Skeletal muscle tissue (tissue), 4 donors: ENCODE measurements around the gene AASDHPPT. TPM values are rescaled to one million over a fixed set of nuclear protein-coding genes. Genes with fewer than 3 reads are reported as not detected.

Experiments
- H3K27ac ChIP-seq: one replicate; pipeline ENCODE4 v1.7.0; 2013; ENCODE audit warnings: mild to moderate bottlenecking, low read depth, low read length, inconsistent platforms
- H3K27me3 ChIP-seq, 3 donors: one replicate each; pipeline ENCODE4 v1.7.0; 2013; ENCODE audit warnings: low read length in 3 of 3; ENCODE audit not compliant: control insufficient read depth in 3 of 3, insufficient read depth in 3 of 3
- H3K36me3 ChIP-seq, 3 donors: one replicate each; pipeline ENCODE4 v1.7.0; 2013; ENCODE audit warnings: low read length in 3 of 3; ENCODE audit not compliant: control insufficient read depth in 3 of 3, insufficient read depth in 3 of 3
- H3K4me1 ChIP-seq, 3 donors: one replicate each; pipeline ENCODE4 v1.7.0; 2013; ENCODE audit warnings: low read length in 3 of 3, mild to moderate bottlenecking in 3 of 3; ENCODE audit not compliant: control insufficient read depth in 3 of 3, insufficient read depth in 3 of 3
- H3K4me3 ChIP-seq, 3 donors: one replicate each; pipeline ENCODE4 v1.7.0; 2013; ENCODE audit warnings: low read length in 3 of 3
- H3K9ac ChIP-seq, 3 donors: one replicate each; pipeline ENCODE4 v1.7.0; 2013; ENCODE audit warnings: low read length in 3 of 3, mild to moderate bottlenecking in 3 of 3, moderate library complexity in 2 of 3, low read depth in 1 of 3
- H3K9me3 ChIP-seq, 3 donors: one replicate each; pipeline ENCODE4 v1.7.0; 2013; ENCODE audit warnings: low read length in 3 of 3; ENCODE audit not compliant: control insufficient read depth in 3 of 3
- total RNA-seq: library from RNA; depleted of rRNA; stranded (reverse); fragments of >200 nt; gene quantifications from one replicate; pipeline ENCODE4 v1.2.3, GENCODE V29; 2014
- donor health status: Osteomylitis.

Gene AASDHPPT
- total RNA-seq, 1 donor from 2014 or later, result 43.3 TPM

DNA sequence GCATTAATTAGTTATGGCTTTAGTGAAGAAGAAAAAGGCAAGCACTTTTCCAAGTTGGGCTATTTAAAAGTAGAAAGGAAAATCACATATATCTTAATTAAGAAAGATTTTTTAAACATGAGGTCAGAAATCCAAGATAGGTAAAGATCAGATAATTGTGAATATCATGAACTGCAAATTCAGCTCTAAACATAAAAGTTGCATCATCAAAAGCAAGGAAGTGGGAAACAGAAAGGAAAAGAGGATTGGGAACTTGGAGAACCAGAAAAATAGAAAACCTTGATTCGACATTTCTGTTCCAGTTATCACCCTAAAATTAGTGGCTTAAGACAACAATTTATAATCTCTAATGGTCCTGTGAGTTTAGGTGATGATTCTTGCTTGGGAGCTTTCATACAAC is 17.8 kb upstream of the AASDHPPT start:
- Histone ChIP-seq H3K27me3 (no peaks in the 10 kb centered on the region), H3K9me3 (no peaks in the 10 kb centered on the region), H3K9ac (no peak overlapping the region), H3K4me3 (no peak overlapping the region), H3K4me1 (no peaks in the 10 kb centered on the region), H3K27ac (no peak overlapping the region), H3K36me3 (no peaks in the 10 kb centered on the region)

DNA sequence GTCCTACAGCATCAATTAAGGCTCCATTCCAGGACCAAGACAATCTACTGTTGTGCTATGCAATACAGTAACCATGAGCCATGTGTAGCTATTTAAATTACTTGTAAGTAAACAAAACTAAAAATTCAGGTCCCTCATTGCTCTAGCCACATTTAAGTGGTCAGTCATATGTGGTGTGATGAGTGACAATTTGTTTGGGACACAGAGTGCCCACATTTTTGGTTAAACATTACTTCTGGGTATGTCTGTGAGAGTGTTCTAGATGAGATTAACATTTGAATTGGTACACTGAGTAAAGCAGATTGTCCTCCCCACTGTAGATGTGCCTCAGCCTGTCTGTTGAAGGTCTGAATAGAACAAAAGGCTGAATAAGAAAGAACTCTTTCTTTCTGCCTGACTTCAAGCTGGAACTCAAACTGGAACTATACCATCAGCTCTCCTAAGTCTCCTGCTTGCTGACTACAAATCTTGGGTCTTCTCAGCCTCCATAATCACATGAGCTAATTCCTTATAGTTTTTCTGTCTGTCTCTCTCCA is 16.1 kb upstream of the AASDHPPT start:
- H3K9me3 ChIP-seq, result no peaks in the 10 kb centered on the region
- H3K4me3 ChIP-seq, result no peak overlapping the region

DNA sequence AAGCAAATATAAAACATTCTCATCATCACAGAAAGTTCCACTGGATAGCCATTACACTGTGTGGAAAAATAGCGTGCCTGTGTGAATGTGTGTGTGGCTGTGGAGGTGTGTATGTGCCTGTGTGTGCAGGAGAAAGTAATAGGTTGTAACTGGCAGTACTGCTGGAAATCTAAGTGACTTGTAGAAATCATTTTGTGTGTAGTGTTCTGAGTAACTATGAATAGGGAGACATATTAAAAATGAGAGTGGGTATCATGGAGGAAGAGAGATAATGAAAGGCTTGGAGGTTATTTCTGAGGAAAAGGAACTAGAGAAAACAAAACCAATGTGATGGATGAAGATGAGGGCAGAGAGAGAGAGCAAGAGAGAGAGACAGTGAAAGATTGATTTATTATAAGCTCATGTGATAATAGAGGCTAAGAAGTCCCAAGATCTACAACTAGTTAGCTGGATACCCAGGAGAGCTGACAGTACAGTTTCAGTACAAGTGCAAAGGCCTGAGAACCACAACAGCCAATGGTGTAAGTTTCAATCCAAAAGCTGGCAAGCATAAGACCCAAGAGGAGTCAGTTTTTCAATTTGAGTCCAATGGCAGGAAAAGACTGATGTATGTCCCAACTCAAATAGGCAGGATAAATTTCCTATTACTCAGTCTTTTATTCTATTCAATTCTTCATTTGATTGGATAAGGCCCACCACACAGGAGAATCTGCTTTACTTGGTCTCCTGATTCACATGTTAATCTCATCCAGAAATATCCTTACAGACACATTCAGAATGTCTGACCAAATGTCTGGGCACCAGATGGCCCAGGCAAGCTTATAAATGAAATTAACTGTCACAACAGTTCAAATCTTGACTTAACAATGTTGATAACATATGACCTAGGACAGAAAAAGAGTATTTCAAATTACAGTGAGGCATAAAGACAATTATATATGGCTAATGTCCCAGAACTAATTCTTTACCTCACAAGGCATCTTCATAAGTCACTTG is 15.2 kb upstream of the AASDHPPT start:
- Histone ChIP-seq H3K36me3 (no peaks in the 10 kb centered on the region), H3K27ac (no peak overlapping the region), H3K27me3 (no peaks in the 10 kb centered on the region), H3K4me3 (no peak overlapping the region), H3K9me3 (no peaks in the 10 kb centered on the region), H3K9ac (no peak overlapping the region), H3K4me1 (no peaks in the 10 kb centered on the region)

More for the DNA sequence above, 16.1 kb upstream of the AASDHPPT start:
- no peaks in the 10 kb centered on the region for H3K36me3 ChIP-seq
- H3K4me1 ChIP-seq, result no peaks in the 10 kb centered on the region
- H3K27ac ChIP-seq, result no peak overlapping the region
- no peaks in the 10 kb centered on the region for H3K27me3 ChIP-seq
- no peak overlapping the region for H3K9ac ChIP-seq

DNA sequence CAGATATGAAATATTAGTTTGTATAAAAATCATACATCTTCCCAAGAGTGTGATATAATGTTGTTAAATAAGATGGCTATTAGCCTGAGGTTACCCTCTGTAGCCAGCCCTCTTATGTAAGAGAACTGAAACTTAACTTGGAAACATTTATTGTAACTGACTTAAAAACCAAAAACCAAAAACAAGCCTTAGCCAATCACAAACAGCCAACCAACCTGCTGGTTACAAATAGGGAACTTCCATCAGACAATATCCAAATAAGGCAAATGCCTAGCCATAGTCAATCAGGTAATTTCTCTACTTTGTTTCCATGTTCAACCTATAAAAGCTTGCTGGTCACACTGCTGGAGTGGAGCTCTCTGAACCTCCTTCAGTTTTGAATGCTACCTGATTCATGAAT is 14.5 kb upstream of the AASDHPPT start:
- H3K36me3 ChIP-seq, result no peaks in the 10 kb centered on the region
- no peaks in the 10 kb centered on the region for H3K4me1 ChIP-seq
- H3K27ac ChIP-seq, result no peak overlapping the region
- H3K9ac ChIP-seq, result no peak overlapping the region
- H3K4me3 ChIP-seq, result no peak overlapping the region
- no peaks in the 10 kb centered on the region for H3K9me3 ChIP-seq
- H3K27me3 ChIP-seq, result no peaks in the 10 kb centered on the region

DNA sequence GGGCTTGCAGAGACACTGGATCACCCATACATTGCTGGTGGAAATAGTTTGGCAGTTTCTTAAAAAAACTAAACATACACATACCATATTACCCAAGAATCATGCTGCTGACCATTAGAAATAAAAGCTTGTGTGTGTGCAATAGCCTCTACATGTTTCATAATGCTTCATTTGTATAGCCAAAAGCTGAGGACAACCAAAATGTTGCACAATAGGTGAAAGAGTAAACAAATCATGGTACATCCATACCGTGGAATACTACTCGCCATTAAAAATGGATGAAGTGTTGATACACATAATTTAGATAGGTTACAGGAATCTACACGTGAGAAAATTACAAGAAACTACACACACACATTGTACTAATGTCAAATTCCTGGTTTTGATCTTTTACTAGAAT is 6.9 kb upstream of the AASDHPPT start:
- Histone ChIP-seq H3K36me3 (no peaks in the 10 kb centered on the region), H3K27ac (no peak overlapping the region), H3K27me3 (no peaks in the 10 kb centered on the region), H3K9ac (no peak overlapping the region), H3K9me3 (no peaks in the 10 kb centered on the region), H3K4me3 (no peak overlapping the region), H3K4me1 (no peaks in the 10 kb centered on the region)

DNA sequence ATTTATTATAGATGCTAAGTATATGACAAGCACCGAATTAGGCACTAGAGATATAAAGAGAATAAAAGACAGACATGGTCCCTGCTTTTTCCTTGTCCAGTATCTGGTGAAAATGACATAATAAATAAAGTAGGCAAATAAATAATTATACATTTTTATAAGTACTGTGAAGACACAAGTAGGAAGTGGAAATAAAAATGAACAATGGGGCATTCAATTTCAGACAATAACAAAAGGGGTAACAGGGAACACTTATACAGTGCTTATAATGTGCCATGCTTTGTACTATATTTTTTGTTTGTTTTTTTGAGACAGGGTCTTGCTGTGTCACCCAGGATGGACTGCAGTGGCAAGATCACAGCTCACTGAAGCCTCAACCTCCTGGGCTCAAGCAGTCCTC is 4.7 kb upstream of the AASDHPPT start:
- H3K36me3 ChIP-seq, result no peaks in the 10 kb centered on the region
- no peaks in the 10 kb centered on the region for H3K27me3 ChIP-seq
- no peak overlapping the region for H3K4me3 ChIP-seq
- H3K9ac ChIP-seq, result no peak overlapping the region
- H3K9me3 ChIP-seq, result no peaks in the 10 kb centered on the region
- peaks cover 5 to 15% (median 5%) of the 10 kb centered on the region in 3 donors for H3K4me1 ChIP-seq
- no peak overlapping the region for H3K27ac ChIP-seq

DNA sequence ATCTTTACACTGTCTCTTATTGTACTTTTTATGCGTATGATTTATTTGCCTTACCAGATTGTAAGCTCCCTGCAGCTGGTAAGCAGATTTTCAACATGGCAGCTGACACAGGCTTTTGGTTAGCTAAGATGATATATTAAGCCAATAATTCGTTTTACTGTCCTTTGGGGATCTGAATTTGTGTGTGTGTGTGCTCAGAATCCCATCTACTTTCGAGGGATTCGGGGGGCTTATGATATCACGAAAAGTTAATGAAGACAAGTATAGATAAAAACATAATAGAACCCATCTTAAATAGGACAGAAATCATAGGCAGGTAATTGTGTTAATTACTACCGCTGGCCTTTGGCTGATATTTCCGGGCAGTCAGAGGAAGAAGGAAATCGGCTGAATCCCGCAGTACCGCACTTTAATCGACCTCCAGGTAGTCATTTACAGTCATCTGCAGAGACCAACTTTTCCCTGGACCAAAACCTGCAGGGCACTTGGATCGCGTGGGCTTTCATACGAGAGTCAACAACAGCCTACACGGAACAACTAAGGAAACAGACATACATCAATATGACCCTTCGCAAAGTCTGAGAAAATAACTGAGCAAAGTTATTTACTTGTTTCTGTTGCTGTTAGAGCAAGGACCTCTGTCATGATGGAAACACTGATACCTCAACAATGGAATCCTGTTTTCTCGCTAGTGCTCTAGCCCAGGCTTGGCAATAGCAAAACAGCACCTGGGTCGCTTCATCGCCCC is 1.1 kb upstream of the AASDHPPT start:
- H3K36me3 ChIP-seq, result peaks cover 2 to 17% (median 6%) of the 10 kb centered on the region in 3 donors
- peak overlapping the region; percentile 91 to 97 (median 93) for H3K9ac ChIP-seq
- H3K4me3 ChIP-seq, result peak overlapping the region; percentile 97 to 100 (median 99)
- no peaks in the 10 kb centered on the region for H3K9me3 ChIP-seq
- peak overlapping the region; percentile 97 for H3K27ac ChIP-seq
- H3K4me1 ChIP-seq, result peaks cover 8 to 34% (median 20%) of the 10 kb centered on the region in 3 donors
- no peaks in the 10 kb centered on the region for H3K27me3 ChIP-seq

DNA sequence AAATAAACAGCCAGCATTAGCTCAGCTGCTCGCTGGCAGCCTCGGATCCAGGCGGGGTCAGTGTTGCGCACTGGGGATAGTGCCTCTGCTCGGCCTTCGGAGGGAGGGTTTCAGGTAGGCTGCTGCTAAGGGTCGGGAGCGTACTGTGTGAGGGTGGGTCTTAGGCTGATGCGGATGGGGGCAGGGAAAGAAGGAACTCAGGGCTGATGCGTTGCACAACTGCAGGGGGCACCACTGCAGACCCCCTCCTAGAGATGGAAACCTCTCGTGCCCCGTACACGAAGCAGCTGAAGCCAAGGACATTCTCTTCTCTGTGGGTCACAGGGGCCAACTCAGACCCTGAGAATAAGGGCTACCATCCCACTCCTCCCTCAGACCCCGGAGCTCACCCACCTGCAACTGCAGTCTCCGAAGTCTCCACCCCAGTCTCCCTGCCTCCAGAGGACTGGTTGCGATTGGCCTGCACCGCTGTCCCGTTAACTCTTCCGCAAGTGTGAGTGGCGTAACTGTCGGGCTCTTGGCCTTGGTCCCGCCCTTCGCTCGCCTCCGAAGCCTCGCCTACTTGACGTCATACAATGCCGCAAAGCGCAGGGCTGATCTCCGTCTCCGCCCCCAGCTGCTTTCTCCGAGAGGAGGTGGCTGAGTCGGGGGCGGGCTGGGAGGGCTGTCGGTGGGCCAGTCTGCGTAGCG is 398 bp upstream of the AASDHPPT start, which contains the start of gene KBTBD3:
Gene KBTBD3 (minus strand): TSS at position 429 of the 690 bp plus-strand sequence. CDS start 18,250 bp downstream, outside the sequence.
- Histone ChIP-seq H3K27me3 (no peaks in the 10 kb centered on the region), H3K36me3 (peaks cover 2 to 18% (median 8%) of the 10 kb centered on the region in 3 donors), H3K4me1 (peaks cover 8 to 37% (median 21%) of the 10 kb centered on the region in 3 donors), H3K9me3 (no peaks in the 10 kb centered on the region), H3K4me3 (peak within 1 kb of the TSS; percentile 97 to 100 (median 99)), H3K27ac (peak within 1 kb of the TSS; percentile 97), H3K9ac (peak within 1 kb of the TSS; percentile 96 to 99 (median 97))

DNA sequence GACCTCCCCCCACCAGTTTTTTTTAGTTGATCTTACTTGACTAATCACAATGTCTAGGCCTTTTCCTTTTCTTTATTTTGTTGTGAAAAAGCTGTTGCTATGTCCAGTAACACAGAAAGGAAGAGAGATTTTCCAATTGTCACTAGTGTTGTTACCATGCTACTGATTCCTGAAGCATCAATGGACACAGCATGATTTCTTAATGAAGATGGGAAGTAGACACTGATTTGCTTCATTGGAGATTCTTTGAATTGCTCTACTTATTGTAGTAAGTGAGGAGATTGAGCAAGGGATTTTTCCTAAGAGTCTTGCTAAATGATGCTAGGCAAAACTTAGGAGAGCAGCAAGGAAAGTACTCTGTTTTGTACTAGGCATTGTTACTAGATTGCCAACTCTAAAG is 4.6 kb downstream of the AASDHPPT start:
- H3K27me3 ChIP-seq, result no peaks in the 10 kb centered on the region
- peaks cover 7 to 32% (median 22%) of the 10 kb centered on the region in 3 donors for H3K4me1 ChIP-seq
- no peak overlapping the region for H3K27ac ChIP-seq
- H3K36me3 ChIP-seq, result peaks cover 4 to 25% (median 17%) of the 10 kb centered on the region in 3 donors
- no peak overlapping the region for H3K4me3 ChIP-seq
- no peak overlapping the region for H3K9ac ChIP-seq
- H3K9me3 ChIP-seq, result no peaks in the 10 kb centered on the region
